ENCODE data around the gene HOXB8. TPM values are rescaled to one million over a fixed set of nuclear protein-coding genes. Genes with fewer than 3 reads are reported as not detected.

The HOXB8 gene
- total RNA-seq, 1 donor from 2014 or later, result 22.9 TPM

- peaks cover 29% of the 10 kb centered on the region for H3K4me1 Mint-ChIP-seq
- peaks cover 82% of the 10 kb centered on the region for H3K27me3 Mint-ChIP-seq (ENCODE audit: low read depth)
- H3K9me3 Mint-ChIP-seq, result no peaks in the 10 kb centered on the region
- no peak for DNase-seq (ENCODE audit: low read depth, low spot score)
- H3K36me3 Mint-ChIP-seq (ENCODE audit: low read depth), result peaks cover 5% of the 10 kb centered on the region
- H3K4me3 Mint-ChIP-seq, result peak overlapping the region; percentile 85
- no peak overlapping the region for H3K27ac Mint-ChIP-seq (ENCODE audit: unreplicated experiment)
- no peak for TF ChIP-seq CTCF (conservative IDR thresholded peaks at IDR 0.05)
Measured at GRCh38 chr17:48579760-48580554, 35.1 kb downstream of the HOXB8 start.

- Mint-ChIP-seq H3K27ac (ENCODE audit: unreplicated experiment) (no peak overlapping the region), H3K9me3 (no peaks in the 10 kb centered on the region), H3K27me3 (ENCODE audit: low read depth) (peaks cover 76% of the 10 kb centered on the region), H3K4me1 (peaks cover 27% of the 10 kb centered on the region), H3K36me3 (ENCODE audit: low read depth) (peaks cover 5% of the 10 kb centered on the region), H3K4me3 (peak overlapping the region; percentile 85)
- TF ChIP-seq CTCF (conservative IDR thresholded peaks at IDR 0.05), result no peak
- no peak for DNase-seq (ENCODE audit: low read depth, low spot score)
Measured at GRCh38 chr17:48579471-48579759, 35.7 kb downstream of the HOXB8 start.

- no peak for TF ChIP-seq CTCF (conservative IDR thresholded peaks at IDR 0.05)
- peaks cover 5% of the 10 kb centered on the region for H3K36me3 Mint-ChIP-seq (ENCODE audit: low read depth)
- peak overlapping the region; percentile 85 for H3K4me3 Mint-ChIP-seq
- no peak overlapping the region for H3K27ac Mint-ChIP-seq (ENCODE audit: unreplicated experiment)
- H3K27me3 Mint-ChIP-seq (ENCODE audit: low read depth), result peaks cover 71% of the 10 kb centered on the region
- no peaks in the 10 kb centered on the region for H3K9me3 Mint-ChIP-seq
- DNase-seq (ENCODE audit: low read depth, low spot score), result no peak
- H3K4me1 Mint-ChIP-seq, result peaks cover 25% of the 10 kb centered on the region
Measured at GRCh38 chr17:48578616-48579470, 36.2 kb downstream of the HOXB8 start.

- TF ChIP-seq CTCF (conservative IDR thresholded peaks at IDR 0.05), result no peak
- Mint-ChIP-seq H3K27ac (ENCODE audit: unreplicated experiment) (peak within 1 kb of the TSS; percentile 87), H3K36me3 (ENCODE audit: low read depth) (peaks cover 2% of the 10 kb centered on the region), H3K9me3 (no peaks in the 10 kb centered on the region), H3K27me3 (ENCODE audit: low read depth) (peaks cover 63% of the 10 kb centered on the region), H3K4me1 (peaks cover 23% of the 10 kb centered on the region), H3K4me3 (peak within 1 kb of the TSS; percentile 90)
- peak; percentile 51 for DNase-seq (ENCODE audit: low read depth, low spot score)
Measured at GRCh38 chr17:48577946-48578615, 37.0 kb downstream of the HOXB8 start, which contains the start of gene HOXB4. Gene HOXB4 (minus strand): TSS chr17:48578350. CDS start chr17:48578319, 31 bp downstream.

- H3K9me3 Mint-ChIP-seq, result no peaks in the 10 kb centered on the region
- peaks cover 23% of the 10 kb centered on the region for H3K4me1 Mint-ChIP-seq
- H3K36me3 Mint-ChIP-seq (ENCODE audit: low read depth), result no peaks in the 10 kb centered on the region
- H3K27me3 Mint-ChIP-seq (ENCODE audit: low read depth), result peaks cover 56% of the 10 kb centered on the region
- no peak for TF ChIP-seq CTCF (conservative IDR thresholded peaks at IDR 0.05)
- peak overlapping the region; percentile 87 for H3K27ac Mint-ChIP-seq (ENCODE audit: unreplicated experiment)
- no peak for DNase-seq (ENCODE audit: low read depth, low spot score)
- peak overlapping the region; percentile 90 for H3K4me3 Mint-ChIP-seq
Measured at GRCh38 chr17:48577330-48577945, 37.7 kb downstream of the HOXB8 start.

Measured in neural crest cell (in vitro differentiated cells).